Gastrocnemius medialis (tissue), 4 donors: Measurements from ENCODE around the gene OPRL1. TPM values are rescaled to one million over a fixed set of nuclear protein-coding genes. Genes with fewer than 3 reads are reported as not detected.

ENCODE experiments used
- ATAC-seq, 2 donors: fragments of 150-250 bp; one replicate each; pipeline ENCODE4 v1.9.1; 2016
- DNase-seq, 2 donors: peaks; one replicate each; pipeline ENCODE4 v3.0.0-alpha.2; 2019
- H3K27ac ChIP-seq, 4 donors: fragments of 200-600 bp; sonication (generic); 1 replicate in 1 of 4; 2 replicates in 3 of 4; pipeline ENCODE4 v1.5.1; 2016 to 2018; ENCODE audit warnings: mild to moderate bottlenecking in 2 of 4, moderate library complexity in 1 of 4
- H3K27me3 ChIP-seq, 3 donors: fragments of 200-600 bp; sonication (generic) in 2 of 3; 1 replicate in 1 of 3; 2 replicates in 2 of 3; pipeline versions ENCODE4 v1.5.1 to v1.6.0; 2016 to 2019; ENCODE audit warnings: mild to moderate bottlenecking in 1 of 3, moderate library complexity in 1 of 3
- H3K36me3 ChIP-seq, 2 donors: fragments of 200-600 bp; sonication (generic) in 1 of 2; one replicate each; pipeline ENCODE4 v1.5.1; 2017 to 2018
- H3K4me1 ChIP-seq, 2 donors: fragments of 200-600 bp; sonication (generic) in 1 of 2; one replicate each; pipeline ENCODE4 v1.5.1; 2016 to 2017; ENCODE audit warnings: mild to moderate bottlenecking in 2 of 2
- H3K4me3 ChIP-seq, 4 donors: fragments of 200-600 bp; sonication (generic) in 3 of 4; 1 replicate in 1 of 4; 2 replicates in 3 of 4; pipeline ENCODE4 v1.5.1; 2016 to 2019; ENCODE audit warnings: mild to moderate bottlenecking in 2 of 4
- H3K9me3 ChIP-seq, 3 donors: fragments of 200-600 bp; sonication (generic) in 2 of 3; 1 replicate in 1 of 3; 2 replicates in 2 of 3; pipeline ENCODE4 v1.5.1; 2016 to 2019
- CTCF ChIP-seq, 5 experiments: fragments of 450-650 bp in 3 of 5; fragments of 200-600 bp in 2 of 5; sonication (generic) in 2 of 5; IDR thresholded peaks in 4 of 5; conservative IDR thresholded peaks in 1 of 5; 1 replicate in 4 of 5; 2 replicates in 1 of 5; pipeline ENCODE4 v1.5.1; 2016 to 2019; ENCODE audit warnings: antibody characterized with exemption in 5 of 5, mild to moderate bottlenecking in 3 of 5, moderate library complexity in 3 of 5
- POLR2A ChIP-seq, 2 donors: fragments of 450-650 bp; IDR thresholded peaks; one replicate each; pipeline ENCODE4 v1.6.1; 2017; ENCODE audit warnings: antibody characterized with exemption in 2 of 2, mild to moderate bottlenecking in 2 of 2, moderate library complexity in 2 of 2
- in situ Hi-C, 4 donors: fragments of 200-750 bp; cut with MboI; loops; one replicate each; pipeline versions ENCODE4 v1.15.0 to v1.8.0; 2017; ENCODE audit warnings: low sequenced_read_pairs in 4 of 4
- intact Hi-C: fragments of 100-400 bp; cut with DNase I; formaldehyde crosslinking; loops from one replicate; pipeline ENCODE4 v1.15.1; 2023; ENCODE audit warnings: low total_unique reads
- total RNA-seq, 4 donors: library from RNA; depleted of rRNA; stranded (reverse); fragments of >200 nt; gene quantifications; one replicate each; pipeline versions ENCODE4 v1.1.0 to v1.2.3, GENCODE V29; 2016

The OPRL1 gene
- total RNA-seq, 4 donors from 2014 or later, result 0.10 to 0.68 (median 0.15) TPM

GRCh38 chr20:64047046-64047389 lies 32.9 kb upstream of the OPRL1 start:
- peaks cover 0 to 4% of the 10 kb centered on the region in 2 donors for H3K4me1 ChIP-seq
- DNase-seq (no peak), ATAC-seq (no peak)
- peaks cover 37 to 55% (median 48%) of the 10 kb centered on the region in 3 donors for H3K27me3 ChIP-seq
- in situ Hi-C loops, result no loop called here
- no peaks in the 10 kb centered on the region for H3K9me3 ChIP-seq
- H3K4me3 ChIP-seq, result peak overlapping the region; percentile 39 to 54 (median 44)
- intact Hi-C loops, result no loop called here
- no peaks in the 10 kb centered on the region for H3K36me3 ChIP-seq
- peak overlapping the region in 3 of 4 donors; percentile 16 to 50 (median 41) for H3K27ac ChIP-seq
- TF ChIP-seq CTCF (IDR thresholded peaks at IDR 0.05 in 4 of 5, conservative IDR thresholded peaks at IDR 0.05 in 1 of 5), result no peak
- TF ChIP-seq POLR2A (IDR thresholded peaks at IDR 0.05), result no peak

- Histone ChIP-seq H3K9me3 (no peaks in the 10 kb centered on the region), H3K27me3 (peaks cover 33 to 50% (median 43%) of the 10 kb centered on the region in 3 donors), H3K27ac (peak overlapping the region in 3 of 4 donors; percentile 16 to 41 (median 30)), H3K4me1 (no peaks in the 10 kb centered on the region), H3K4me3 (peak overlapping the region; percentile 39 to 54 (median 44)), H3K36me3 (no peaks in the 10 kb centered on the region)
- in situ Hi-C loops (no loop called here), intact Hi-C loops (no loop called here)
- no peak for ATAC-seq
- TF ChIP-seq CTCF (IDR thresholded peaks at IDR 0.05 in 4 of 5, conservative IDR thresholded peaks at IDR 0.05 in 1 of 5) (no peak), POLR2A (IDR thresholded peaks at IDR 0.05) (no peak)
- no peak for DNase-seq
These were observed 31.9 kb upstream of the OPRL1 start for GRCh38 chr20:64047968-64048401.

- Histone ChIP-seq H3K27me3 (peaks cover 33 to 45% (median 43%) of the 10 kb centered on the region in 3 donors), H3K4me1 (no peaks in the 10 kb centered on the region), H3K9me3 (no peaks in the 10 kb centered on the region), H3K27ac (no peak overlapping the region), H3K4me3 (peak overlapping the region; percentile 36 to 54 (median 42)), H3K36me3 (no peaks in the 10 kb centered on the region)
- in situ Hi-C loops, result no loop called here
- DNase-seq (no peak), ATAC-seq (no peak)
- intact Hi-C loops, result no loop called here
- no peak for TF ChIP-seq POLR2A (IDR thresholded peaks at IDR 0.05)
- no peak for TF ChIP-seq CTCF (IDR thresholded peaks at IDR 0.05 in 4 of 5, conservative IDR thresholded peaks at IDR 0.05 in 1 of 5)
These were observed 31.4 kb upstream of the OPRL1 start for GRCh38 chr20:64048402-64049044.

GRCh38 chr20:64049060-64049877 lies 30.6 kb upstream of the OPRL1 start, which contains the start of gene SOX18:
Gene SOX18 (minus strand): TSS chr20:64049639. CDS start chr20:64049516, 123 bp downstream.
- H3K4me3 ChIP-seq, result peak within 1 kb of the TSS; percentile 25 to 54 (median 38)
- H3K4me1 ChIP-seq, result no peaks in the 10 kb centered on the region
- peak in 1 of 2 donors; percentile 12 for TF ChIP-seq POLR2A (IDR thresholded peaks at IDR 0.05)
- no peak for TF ChIP-seq CTCF (IDR thresholded peaks at IDR 0.05 in 4 of 5, conservative IDR thresholded peaks at IDR 0.05 in 1 of 5)
- peaks cover 33 to 44% (median 43%) of the 10 kb centered on the region in 3 donors for H3K27me3 ChIP-seq
- DNase-seq (no peak), ATAC-seq (no peak)
- intact Hi-C loops (no loop called here), in situ Hi-C loops (no loop called here)
- H3K27ac ChIP-seq, result peak within 1 kb of the TSS; percentile 71 to 83 (median 76)
- H3K9me3 ChIP-seq, result no peaks in the 10 kb centered on the region
- no peaks in the 10 kb centered on the region for H3K36me3 ChIP-seq
